DMS114 treated with DMSO at 0.1 percent for 48 hours (cell line): Measurements from ENCODE around the gene FARSB.
"Not testable (repeated sequence)": the region's sequence is repeated elsewhere in the genome, so short reads cannot be mapped to it uniquely, and the experiment has no call there.

ENCODE experiments used
- DNase-seq: peaks from one replicate; lab custom pipeline; 2025; ENCODE audit not compliant: unreplicated experiment; lab: John Stamatoyannopoulos, UW

Gene FARSB

GRCh38 chr2:222608081-222608480, 47.8 kb downstream of the FARSB start:
- no peak for DNase-seq

DNA sequence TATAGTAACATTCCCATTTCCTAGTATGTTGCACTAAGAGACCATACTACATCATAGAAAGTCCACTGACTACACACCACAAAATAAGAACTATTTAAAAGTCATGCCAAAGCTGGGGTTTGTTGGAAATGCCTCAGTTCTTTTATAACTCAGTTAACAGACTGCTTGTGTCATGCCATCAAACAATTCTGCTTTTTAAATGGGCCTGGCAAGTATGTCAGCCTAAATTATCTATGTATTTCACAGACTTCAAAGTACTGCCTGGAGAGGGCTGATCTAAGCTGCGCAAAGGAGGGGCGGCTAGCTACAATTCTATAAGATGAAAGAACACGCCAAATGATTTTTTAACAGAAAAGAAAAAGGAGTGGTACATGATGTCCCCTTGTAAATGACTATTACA, 49.6 kb downstream of the FARSB start:
- DNase-seq, result no peak

DNA sequence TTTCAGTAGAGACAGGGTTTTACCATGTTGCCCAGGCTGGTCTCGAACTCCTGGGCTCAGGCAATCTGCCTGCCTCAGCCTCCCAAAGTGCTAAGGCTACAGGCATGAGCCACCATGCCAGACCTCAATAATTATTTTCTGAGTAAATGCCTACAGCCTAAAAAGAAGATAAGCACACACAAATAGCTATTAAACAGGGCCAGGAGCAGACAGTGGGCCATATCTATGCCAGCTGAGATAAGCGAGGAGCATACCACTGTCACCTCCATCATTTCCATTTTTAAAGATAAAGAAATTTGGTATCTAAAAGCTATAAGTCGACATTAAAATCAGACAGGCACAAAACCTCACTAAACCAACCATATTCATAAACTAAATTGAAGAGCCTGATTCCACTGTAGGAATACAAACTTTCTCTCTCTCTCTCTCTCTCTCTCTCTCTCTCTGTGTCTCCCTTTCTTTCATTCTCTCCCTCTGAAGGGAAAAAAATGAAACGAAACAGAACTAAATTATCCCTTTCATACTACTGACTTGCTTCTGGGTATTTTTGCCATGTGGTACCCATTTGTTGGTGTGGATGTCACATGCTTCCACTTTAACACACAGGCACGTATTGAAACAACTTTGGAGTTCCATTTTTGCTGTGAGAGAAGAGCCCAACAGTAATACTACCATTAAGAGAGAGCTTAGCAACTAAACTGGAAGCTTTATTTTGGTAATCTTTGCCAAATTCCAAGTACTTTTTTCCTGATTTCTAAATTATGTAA, 51.0 kb downstream of the FARSB start:
- no peak for DNase-seq

GRCh38 chr2:222603501-222603900, 52.4 kb downstream of the FARSB start:
- no peak for DNase-seq

DNA sequence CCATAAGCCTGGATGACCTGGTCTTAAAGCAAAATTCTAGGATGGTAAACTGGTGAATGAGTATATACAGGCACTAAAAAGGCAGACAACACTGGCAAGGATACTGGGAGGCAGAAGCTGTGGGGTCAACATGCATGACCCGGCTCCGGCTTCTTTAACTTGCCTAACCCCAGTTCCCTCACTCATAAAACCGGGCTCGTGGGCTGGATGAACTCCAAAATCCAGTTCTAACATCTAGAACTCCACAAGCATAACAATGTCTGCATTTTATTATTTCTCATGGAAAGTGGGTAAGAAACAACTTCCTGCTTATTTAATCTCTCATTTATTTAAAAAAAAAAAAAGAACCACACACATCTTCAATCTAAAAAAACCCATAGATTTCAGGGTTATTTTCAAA, 57.3 kb downstream of the FARSB start:
- DNase-seq, result no peak

DNA sequence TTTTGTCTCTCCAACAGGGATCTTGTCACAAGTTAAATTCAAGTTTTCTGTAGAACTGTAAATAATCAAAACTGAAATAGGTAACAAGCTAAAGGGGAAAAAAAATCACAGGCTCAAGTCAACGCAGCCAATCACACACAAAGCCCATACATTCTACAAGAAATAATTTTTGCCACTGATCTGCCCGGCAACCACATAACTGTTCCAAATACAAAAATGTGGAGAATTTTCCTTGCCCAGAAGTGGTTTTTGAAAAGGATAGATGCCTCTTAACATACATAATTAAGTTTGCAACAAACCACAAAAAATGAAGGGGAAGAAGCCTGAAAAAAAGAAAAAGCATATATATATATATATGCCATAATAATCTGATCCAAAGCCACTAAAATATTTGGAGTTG, 60.3 kb downstream of the FARSB start:
- no peak for DNase-seq

DNA sequence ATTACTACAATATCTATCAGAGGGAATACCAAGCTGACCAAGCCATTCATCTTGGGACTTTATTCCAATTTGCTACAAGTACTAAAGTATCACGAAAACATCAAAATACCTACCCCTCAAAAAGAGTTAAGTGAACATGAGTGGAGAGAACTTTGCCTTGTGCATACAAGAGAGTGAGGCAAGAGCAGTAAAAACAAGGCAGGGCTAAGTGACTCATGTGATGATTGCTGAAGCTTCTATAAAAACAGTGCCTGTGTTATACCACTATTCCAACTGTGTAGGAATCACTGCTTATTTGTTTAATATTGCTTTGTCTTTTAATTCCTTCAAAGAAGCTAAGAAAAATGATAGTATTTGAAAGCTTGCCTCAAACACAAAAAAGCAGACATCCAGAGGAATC, 61.2 kb downstream of the FARSB start:
- DNase-seq, result no peak

DNA sequence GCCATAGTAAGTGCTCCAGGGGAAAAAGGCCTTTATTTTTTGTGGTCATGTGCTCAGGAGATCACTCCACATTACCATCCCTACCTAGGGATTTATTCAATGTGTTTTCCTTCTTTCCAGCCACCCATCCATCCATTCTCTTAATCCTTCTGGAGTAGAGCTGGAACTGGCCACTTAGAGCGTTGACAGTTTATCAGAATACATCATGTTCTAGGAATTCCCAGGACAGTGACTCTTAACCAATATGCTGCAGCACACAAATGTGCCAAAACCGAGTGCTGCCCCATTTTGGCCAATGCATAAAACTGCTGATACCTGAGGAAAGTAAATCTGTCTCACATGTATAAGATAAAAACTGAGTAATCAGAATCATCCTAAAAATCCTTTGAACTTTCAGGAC, 63.7 kb downstream of the FARSB start:
- DNase-seq, result no peak

GRCh38 chr2:222591661-222592060, 64.2 kb downstream of the FARSB start:
- DNase-seq, result no peak

GRCh38 chr2:222584589-222584988, 71.3 kb downstream of the FARSB start:
- DNase-seq, result not testable (repeated sequence)

DNA sequence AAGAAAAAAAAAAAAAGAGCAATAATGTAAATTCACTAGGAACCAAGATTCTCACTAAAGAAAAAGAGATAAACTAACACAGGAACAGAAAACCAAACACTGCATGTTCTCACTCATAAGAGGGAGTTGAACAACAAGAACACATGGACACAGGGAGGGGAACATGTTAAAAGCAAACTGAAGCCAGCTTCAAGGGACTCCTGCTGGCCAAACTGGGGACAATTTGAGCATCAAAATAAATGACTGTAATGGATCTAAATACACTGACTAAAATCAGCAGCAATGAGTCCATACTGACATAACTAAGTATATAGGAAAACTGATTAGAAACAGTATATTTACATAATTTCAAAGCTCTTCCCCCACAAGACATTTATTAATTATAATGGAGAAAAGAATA, 73.0 kb downstream of the FARSB start:
- DNase-seq, result peak; percentile 12

- DNase-seq, result no peak
Observed at GRCh38 chr2:222577341-222577740, 78.6 kb downstream of the FARSB start.

- no peak for DNase-seq
Observed at GRCh38 chr2:222576171-222577081, 79.5 kb downstream of the FARSB start.

DNA sequence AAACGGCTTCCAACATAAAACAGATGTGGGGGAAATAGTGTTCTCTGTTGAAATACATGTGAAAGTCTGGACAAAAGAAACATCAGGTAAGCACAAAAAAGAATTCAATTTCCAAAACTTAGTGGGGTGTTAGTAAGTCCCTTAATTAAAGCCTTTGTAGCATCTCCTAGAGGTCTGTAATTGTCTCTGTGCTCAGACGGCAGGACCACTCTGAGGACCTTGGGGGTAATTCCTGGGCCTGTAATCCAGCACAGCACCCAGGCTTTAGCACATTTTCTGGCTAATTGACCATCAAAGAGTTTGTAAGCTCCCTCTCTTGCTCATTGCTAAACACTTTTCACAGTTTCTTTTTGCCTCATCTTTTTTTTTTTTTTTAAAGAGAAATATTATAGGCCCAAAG, 80.3 kb downstream of the FARSB start:
- DNase-seq, result no peak

DNA sequence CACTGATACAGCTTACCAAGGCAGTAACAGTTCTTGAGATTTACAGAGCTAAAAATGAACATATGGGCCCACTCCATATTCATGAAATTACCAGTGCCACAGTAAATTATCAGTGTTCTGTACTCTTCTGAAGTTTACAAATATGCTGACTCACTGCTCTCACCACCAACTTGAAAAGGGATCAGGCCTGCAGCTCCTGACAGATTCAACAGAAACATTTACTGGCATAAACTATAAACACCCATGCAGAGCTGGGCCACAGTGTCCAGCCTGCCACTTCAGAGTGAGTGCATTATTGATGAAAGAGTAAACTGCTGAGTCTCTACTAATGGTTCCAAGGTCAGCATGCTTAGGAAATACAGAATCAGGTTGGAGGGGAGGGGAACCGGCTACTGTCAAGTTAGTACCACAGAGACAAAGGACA, 83.1 kb downstream of the FARSB start:
- no peak for DNase-seq

DNA sequence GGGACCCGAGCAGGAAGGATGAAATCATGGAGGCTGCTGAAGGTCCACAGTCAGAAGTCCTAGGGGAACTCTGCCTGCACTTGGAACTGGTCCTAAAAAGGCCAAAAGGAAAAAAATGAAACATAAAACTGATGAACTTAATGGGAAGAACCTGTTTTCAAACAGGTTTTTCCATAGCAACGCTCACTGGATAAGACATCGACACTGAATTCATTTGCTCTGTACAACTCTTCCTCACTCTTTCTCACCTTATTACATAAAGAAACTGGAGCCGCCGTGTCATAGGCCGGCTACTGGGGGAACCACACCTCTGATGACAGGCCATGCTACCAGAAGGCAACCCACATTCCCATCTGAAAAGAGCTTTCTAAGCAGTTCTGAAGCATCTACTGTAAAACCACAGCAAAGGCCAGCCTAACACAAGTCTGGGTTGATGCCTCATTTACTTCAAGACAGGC, 83.6 kb downstream of the FARSB start:
- no peak for DNase-seq

DNA sequence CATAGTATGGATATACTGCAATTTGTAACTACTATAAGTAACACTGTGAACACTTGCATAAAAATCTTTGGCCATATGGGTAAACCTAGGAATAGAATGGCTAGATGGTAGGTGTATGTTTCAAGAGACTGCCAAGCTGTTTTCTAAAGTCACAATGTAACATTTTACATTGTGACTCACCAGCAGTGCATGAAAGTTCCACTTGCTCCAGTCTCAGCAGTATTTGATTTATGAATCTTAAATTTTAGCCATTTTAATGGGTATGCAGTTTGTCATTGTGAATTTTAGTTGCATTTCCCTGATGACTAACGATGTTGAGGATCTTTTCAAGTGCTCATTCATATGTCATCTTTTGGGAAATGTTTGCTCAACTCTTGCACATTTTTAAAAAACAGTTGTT, 86.1 kb downstream of the FARSB start:
- no peak for DNase-seq

GRCh38 chr2:222568865-222569264, 87.0 kb downstream of the FARSB start:
- no peak for DNase-seq

- DNase-seq, result no peak
Observed at GRCh38 chr2:222566229-222566628, 89.7 kb downstream of the FARSB start.

GRCh38 chr2:222563936-222564335, 92.0 kb downstream of the FARSB start:
- no peak for DNase-seq

- DNase-seq, result no peak
Observed at GRCh38 chr2:222563106-222563718, 92.7 kb downstream of the FARSB start.
